AG09309 (cell line): ENCODE measurements around the gene ITGA3.

Source experiments
- DNase-seq: peaks from one replicate; pipeline ENCODE4 v3.0.0-alpha.2; 2010; ENCODE audit warnings: low read depth
- H3K4me3 ChIP-seq: 2 replicates; pipeline ENCODE4 v1.5.1; 2011; ENCODE audit warnings: mild to moderate bottlenecking, low read depth, low read length, moderate library complexity; ENCODE audit not compliant: control insufficient read depth
- TF ChIP-seq, protein P1 (sequence below): IDR thresholded peaks from 2 replicates; pipeline ENCODE4 v1.5.1; 2011; ENCODE audit warnings: mild to moderate bottlenecking, low read depth, low read length, inconsistent platforms; ENCODE audit not compliant: insufficient read depth, control insufficient read depth; ENCODE audit errors: missing control alignments

Gene ITGA3

GRCh38 chr17:50076591-50077235 is 20.8 kb downstream of the ITGA3 start:
- TF ChIP-seq, protein P1, sequence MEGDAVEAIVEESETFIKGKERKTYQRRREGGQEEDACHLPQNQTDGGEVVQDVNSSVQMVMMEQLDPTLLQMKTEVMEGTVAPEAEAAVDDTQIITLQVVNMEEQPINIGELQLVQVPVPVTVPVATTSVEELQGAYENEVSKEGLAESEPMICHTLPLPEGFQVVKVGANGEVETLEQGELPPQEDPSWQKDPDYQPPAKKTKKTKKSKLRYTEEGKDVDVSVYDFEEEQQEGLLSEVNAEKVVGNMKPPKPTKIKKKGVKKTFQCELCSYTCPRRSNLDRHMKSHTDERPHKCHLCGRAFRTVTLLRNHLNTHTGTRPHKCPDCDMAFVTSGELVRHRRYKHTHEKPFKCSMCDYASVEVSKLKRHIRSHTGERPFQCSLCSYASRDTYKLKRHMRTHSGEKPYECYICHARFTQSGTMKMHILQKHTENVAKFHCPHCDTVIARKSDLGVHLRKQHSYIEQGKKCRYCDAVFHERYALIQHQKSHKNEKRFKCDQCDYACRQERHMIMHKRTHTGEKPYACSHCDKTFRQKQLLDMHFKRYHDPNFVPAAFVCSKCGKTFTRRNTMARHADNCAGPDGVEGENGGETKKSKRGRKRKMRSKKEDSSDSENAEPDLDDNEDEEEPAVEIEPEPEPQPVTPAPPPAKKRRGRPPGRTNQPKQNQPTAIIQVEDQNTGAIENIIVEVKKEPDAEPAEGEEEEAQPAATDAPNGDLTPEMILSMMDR: no peak
- DNase-seq: no peak
- H3K4me3 ChIP-seq: no peak overlapping the region

DNA sequence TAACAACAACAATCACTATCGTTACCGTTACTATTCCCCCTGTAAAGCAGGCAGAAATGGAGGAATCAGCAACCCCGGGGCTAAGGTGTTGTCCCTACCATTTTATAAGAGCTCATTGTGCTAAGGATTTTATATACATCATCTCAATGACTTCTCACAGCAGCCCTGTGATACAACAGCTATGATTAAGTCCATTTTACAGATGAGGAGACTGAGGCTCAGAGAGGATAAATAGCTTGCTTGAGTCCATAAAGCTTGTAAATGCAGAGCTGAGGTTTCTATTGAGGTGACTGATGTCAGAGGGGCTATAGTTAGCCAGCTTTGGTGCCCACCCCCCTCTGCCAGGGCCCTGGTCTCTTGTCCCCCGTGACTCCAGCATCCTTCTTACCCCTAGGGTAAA is 22.5 kb downstream of the ITGA3 start:
- TF ChIP-seq, protein P1: no peak
- H3K4me3 ChIP-seq: no peak overlapping the region
- no peak for DNase-seq

GRCh38 chr17:50079334-50080095 is 23.6 kb downstream of the ITGA3 start:
- DNase-seq: no peak
- TF ChIP-seq, protein P1: peak; percentile 74
- no peak overlapping the region for H3K4me3 ChIP-seq

- TF ChIP-seq, protein P1: no peak
- no peak for DNase-seq
- no peak overlapping the region for H3K4me3 ChIP-seq
Measured at GRCh38 chr17:50080096-50080480, 24.2 kb downstream of the ITGA3 start.

GRCh38 chr17:50080827-50081226 is 24.9 kb downstream of the ITGA3 start:
- DNase-seq: no peak
- TF ChIP-seq, protein P1: no peak
- H3K4me3 ChIP-seq: no peak overlapping the region

GRCh38 chr17:50081757-50082156 is 25.8 kb downstream of the ITGA3 start:
- no peak overlapping the region for H3K4me3 ChIP-seq
- TF ChIP-seq, protein P1: no peak
- no peak for DNase-seq
